Pericardium fibroblast (primary cell): ENCODE results near the gene FMOD. TPM values are rescaled to one million over a fixed set of nuclear protein-coding genes. Genes with fewer than 3 reads are reported as not detected.

Experiments used
- total RNA-seq: library from RNA; depleted of rRNA; stranded (reverse); fragments of >200 nt; gene quantifications from 2 replicates; pipeline ENCODE4 v1.2.3, GENCODE V29; 2015

Gene FMOD
- total RNA-seq: 8.8 and 50.4 TPM in 2 replicates

DNA sequence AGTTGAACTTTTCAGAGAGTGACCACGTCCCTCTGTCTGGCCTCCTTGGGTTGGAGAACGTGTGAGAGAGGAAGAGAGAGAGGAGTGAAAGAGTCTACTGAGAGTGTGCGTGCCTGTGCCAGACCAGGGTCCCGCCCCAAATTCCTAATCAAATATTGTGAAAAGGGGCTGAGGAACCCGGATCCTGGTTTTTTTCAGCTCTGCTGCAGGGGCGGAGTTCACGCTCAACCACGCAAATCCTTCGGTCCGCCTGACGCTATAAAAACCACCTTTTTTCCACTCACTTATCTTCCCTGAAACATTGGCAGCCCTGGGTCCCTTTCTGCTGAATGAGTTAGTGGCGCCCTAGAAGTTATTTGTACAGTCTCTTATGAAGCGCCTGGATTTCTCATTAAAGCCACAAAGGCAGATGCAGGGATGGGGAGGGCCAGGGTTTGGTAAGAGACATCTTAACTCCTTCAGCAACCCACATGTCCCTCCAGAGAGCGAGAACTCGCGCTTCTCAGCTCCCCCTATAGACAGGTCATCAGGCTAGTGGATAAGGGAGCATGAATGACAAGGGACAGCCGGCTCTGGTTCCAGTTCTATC is at the start of gene FMOD:
Gene FMOD (minus strand): TSS at position 86 of the 589 bp plus-strand sequence. CDS start 2,852 bp downstream, outside the sequence.

DNA sequence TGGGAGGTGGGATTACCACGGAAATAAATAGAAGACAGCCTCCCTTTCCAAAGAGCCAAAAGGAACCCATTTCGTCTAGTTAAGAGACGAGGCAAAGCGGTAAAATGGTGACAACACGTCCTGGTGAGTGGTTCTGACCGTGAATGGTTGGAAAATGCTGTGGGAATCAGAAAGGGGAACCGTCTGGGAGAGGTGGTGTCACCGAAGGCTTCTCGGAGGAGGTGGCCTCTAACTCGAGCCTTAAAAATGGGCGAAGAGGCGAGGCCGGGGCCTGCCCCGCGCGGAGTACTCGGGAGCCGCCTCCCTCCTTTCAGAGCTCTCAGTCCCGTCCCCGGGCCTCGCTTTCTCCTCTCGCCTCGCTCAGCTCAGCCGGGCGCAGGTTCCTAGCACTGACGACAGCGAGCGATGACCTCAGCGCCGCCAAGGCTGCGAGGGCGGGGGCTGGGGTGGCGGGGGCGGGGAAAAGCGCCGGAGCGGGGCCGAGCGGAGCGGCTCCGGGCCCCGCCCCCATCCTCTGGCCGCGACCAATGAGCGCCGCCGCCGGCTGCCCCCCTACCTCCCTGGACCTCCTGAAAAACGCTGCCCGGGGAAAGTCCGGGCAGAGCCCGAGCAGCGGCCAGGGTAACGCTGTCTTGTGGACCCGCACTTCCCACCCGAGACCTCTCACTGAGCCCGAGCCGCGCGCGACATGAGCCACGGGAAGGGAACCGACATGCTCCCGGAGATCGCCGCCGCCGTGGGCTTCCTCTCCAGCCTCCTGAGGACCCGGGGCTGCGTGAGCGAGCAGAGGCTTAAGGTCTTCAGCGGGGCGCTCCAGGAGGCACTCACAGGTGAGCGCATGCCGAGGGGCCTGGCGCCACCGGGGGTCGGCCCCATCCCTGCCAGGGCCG is 45.8 kb downstream of the FMOD start, which contains the start of gene BTG2:
Gene BTG2 (plus strand): TSS at position 601 of the 890 bp plus-strand sequence. CDS start 88 bp downstream, at position 689.

Other genes starting within 250 kb of the FMOD start
- gene ADORA1, start 223.4 kb downstream of the FMOD start, total RNA-seq: 1.5 and 4.1 TPM in 2 replicates
- gene MYBPH, start 175.3 kb downstream of the FMOD start, total RNA-seq: 0.93 and 12.5 TPM in 2 replicates
- gene CHI3L1, start 164.4 kb downstream of the FMOD start, total RNA-seq: 39.8 and 238 TPM in 2 replicates
- not detected in 2 replicates for gene CHIT1, start 121.4 kb downstream of the FMOD start, total RNA-seq
- gene BTG2, start 45.6 kb downstream of the FMOD start, total RNA-seq: 14.0 and 29.1 TPM in 2 replicates
- gene PRELP, start 124.7 kb upstream of the FMOD start, total RNA-seq: 0.26 and 3.6 TPM in 2 replicates
- not detected in 2 replicates for gene OPTC, start 143.0 kb upstream of the FMOD start, total RNA-seq